ENCODE data around the gene WBP2NL.
"Not testable (repeated sequence)": the region's sequence is repeated elsewhere in the genome, so short reads cannot be mapped to it uniquely, and the experiment has no call there.

Gene WBP2NL

DNA sequence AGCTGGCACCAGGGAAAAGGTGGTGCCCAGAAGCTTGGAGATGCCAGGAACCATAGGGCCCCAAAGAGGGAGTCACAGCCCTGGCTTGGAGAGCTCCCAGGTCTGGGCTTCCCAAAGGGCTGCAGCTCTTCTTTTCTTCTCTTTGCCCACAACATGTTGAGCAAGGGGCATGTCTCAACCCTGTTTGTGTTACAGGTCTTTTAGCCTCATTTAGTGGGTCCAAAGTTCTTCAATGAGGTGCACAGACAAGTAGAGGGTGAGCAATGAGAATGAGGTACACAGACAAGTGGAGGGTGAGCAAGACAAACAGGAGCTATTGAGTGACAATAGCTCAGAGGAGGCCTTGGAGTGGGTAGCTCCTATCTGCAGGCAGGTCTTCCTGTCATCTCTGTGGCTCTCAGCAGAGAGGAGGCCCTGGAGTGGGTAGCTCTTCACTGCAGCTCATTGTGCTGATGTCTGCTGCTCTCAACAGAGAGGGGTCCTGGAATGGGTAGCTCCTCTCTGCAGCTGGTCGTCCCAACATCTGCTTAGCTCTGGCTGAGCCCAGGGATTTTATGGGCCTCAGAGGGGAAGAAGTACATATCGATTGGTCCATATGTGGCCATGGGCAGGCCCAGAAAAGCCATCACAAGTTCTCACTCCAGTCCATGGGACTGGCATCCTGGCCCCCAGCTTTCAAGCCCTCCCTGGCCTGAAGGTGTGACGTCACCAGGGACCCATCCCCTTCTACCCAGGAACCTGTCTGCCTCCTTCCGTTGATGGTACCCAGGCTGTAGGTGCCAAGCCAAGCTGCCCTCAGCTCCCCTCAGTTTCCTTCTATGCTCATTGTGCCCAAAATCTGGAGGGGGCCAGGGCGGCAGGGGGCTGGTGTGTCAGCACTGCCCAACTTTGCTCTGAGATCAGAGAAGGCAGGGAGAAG, 34.9 kb downstream of the WBP2NL start:
- no peak for DNase-seq (ENCODE audit: low spot score)

DNA sequence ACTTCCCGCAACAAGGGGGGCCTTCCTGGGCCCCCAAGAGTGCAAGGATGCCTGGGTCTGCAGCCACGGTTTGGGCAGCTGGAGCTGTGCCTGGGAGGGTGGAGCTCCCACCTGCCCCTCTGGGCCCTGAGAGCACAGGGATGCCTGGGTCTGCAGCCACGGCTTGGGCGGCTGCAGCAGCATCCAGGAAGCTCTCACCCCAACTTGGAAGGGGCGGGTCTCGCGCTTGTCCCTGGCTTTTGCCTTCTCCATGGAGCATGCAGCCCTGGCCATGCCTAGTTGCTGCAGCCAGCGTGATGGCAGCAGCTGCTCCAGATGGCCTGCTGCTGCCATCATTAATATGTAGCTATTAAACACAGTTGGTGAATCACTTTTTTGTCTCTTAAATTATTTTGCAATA, 36.7 kb downstream of the WBP2NL start:
- DNase-seq (ENCODE audit: low spot score) = no peak

DNA sequence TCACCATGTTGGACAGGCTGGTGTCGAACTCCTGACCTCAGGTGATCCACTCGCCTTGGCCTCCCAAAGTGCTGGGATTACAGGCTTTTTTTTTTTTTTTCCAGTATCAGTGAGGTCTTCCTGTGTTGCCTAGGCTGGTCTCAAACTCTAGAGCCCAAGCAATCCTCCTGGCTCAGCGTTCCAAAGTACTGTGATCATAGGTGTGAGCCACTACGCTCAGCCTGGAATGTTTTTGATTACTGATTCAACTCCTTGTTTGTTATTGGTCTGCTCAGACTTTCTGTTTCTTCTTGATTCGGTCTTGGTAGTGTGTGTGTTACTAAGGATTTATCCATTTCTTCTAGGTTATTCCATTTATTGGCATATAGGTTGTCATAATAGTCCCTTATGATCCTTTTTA, 40.7 kb downstream of the WBP2NL start:
- DNase-seq (ENCODE audit: low spot score) = no peak

DNA sequence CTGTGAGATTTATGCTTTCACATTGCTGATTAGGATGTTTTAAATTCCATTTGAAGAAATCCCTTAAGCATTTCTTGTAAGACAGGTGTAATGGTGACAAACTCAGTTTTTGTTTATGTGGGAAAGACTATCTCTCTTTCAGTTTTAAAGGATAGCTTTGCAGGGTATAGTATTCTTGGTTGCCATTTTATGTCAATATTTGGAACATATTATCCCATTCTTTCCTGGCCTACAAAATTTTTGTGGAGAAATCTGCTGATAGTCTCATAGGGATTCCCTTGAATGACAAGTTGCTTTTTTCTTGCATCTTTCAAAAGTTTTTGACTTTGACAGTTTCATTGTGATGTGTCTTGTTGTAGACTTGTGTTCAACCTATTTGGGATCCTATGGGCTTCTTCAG, 43.2 kb downstream of the WBP2NL start:
- no peak for DNase-seq (ENCODE audit: low spot score)

DNA sequence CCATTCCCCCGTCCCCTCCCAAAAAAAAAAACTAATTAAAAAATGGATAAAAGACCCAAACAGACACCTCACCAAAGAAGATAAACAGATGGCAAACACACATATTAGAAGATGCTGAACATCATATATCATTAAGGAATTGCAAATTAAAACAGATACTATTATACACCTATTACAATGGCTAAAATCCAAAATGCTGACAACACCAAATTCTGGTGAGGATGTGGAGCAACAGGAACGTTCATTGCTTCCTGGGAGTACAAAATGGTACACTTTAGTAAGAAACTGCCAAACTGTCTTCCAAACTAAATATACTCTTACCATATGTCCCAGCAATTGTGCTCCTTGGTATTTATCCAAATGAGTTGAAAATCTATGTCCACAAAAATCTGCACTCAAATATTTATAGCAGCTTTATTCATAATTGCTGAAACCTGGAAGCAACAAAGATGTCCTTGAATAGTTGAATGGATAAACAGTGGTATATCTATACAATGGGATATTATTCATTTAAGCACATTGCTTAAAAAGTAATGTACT, 52.1 kb downstream of the WBP2NL start:
- DNase-seq (ENCODE audit: low spot score) = no peak

DNA sequence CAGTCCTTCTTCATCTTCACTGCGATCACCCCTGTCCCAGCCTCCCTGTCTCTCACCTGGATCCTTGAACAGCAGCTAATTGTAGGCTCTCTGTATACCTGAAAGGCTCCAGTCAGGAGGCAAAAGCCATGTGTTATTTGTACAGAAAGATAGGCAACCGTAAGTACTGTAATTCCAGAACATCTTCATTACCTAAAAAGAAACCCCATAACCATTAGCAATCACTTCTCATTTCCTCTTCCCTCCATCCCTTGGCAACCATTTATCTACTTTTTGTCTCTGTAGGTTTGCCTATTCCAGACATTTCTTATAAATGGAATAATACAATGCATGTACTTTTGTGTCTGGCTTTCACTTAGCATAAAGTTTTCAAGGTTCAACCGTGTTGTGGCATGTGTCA, 54.2 kb downstream of the WBP2NL start:
- no peak for DNase-seq (ENCODE audit: low spot score)

DNA sequence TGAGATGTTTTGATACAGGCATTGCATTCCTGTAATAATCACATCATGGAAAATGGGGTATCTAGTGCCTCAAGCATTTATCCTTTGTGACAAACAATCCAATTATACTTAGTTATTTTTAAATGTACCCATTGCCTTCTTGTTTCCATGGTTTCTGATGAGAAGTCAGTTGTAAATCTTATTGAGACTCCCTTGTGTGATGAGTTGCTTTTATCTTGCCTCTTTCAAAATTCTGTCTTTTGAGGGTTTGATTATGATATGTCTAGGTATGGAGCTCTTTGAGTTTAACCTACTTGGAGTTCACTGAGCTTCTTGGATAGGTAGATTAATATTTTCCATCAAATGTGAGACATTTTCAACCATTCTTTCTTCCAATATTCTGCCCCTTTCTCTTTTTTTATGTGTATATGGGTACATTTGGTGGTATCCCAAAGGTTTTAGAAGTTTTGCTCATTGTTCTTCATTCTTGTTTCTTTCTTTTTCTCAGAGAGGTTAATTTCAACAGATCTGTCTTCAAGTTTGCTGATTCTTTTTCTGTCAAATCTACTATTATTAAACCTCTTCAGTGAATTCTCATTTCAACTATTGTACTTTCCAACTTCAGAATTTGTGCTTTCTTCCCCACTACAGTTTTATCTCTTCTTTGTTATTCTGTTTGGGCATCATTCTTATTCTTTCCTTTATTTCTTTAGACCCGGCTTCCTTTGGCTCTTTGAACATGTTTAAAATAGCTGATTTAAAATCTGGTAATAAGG, 58.3 kb downstream of the WBP2NL start:
- no peak for DNase-seq (ENCODE audit: low spot score)

DNA sequence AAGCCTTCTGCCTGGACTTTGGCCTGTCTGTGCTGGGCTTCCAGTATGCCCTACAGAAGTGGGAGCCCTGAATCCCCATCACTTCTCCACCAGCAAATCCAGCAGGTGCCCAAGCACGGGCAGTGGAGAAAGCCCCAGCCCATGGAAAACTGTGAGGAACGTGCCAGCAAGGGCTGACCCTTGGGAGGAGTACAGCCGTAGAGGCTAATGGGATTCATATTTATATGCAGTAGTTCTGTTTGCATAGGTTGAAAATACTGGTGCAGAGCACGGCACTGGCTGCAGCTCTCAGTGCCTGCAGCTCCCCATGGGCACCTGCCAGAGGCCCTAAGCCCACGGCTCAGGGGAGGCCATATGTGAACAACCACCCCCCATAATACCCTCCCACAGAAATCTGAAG, 61.9 kb downstream of the WBP2NL start:
- DNase-seq (ENCODE audit: low spot score) = no peak

DNA sequence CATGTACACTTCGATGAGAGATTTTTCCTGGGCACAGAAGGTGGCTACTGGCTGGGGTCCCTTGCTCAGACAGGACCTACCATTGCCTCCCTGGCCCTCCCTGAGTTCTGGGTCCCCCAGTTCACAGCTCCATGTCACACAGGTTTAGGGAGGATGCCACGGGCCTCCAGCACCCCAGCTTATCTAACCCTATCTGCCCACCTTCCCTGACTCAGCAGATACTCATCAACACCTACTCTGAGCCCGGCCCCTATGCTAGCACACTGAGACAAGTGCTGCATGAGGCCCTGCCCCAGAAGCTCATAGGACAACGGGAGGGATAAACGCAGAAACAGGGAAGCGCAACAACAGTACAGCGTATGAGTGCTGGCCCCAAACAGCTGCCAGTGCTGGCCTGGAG, 62.5 kb downstream of the WBP2NL start:
- no peak for DNase-seq (ENCODE audit: low spot score)

DNA sequence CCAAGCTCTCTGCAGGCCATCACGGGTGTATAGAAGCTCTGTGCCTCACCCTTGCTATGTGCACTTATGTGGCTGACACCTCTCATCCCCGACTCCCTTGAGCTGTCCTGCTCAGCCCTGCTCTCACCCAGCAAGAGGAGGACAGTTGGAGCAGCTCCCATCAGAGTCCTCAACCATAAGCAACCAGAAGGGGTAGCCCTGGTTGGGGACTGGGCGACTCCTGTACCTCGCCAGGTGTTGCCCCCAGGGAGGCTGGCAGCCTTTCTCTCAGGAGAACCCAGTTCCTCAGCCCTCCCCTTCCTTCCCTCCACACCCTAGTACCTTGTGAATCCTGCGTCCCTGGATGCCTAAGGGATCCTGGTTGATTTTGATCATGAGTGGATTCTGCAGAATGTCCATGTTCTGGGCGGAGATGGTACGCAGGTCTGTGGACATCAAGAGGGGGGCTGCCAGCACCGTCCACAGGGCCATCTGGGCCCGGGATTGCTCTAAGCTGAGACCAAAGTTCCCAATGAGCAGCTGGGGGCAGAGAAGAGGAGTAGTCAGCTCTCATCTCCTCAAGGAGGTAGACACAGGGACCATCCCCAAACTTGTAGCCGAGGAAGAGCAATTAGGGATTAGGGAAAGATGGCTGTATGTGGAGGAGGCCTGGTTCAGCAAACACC, 64.0 kb downstream of the WBP2NL start:
- no peak for DNase-seq (ENCODE audit: low spot score)

DNA sequence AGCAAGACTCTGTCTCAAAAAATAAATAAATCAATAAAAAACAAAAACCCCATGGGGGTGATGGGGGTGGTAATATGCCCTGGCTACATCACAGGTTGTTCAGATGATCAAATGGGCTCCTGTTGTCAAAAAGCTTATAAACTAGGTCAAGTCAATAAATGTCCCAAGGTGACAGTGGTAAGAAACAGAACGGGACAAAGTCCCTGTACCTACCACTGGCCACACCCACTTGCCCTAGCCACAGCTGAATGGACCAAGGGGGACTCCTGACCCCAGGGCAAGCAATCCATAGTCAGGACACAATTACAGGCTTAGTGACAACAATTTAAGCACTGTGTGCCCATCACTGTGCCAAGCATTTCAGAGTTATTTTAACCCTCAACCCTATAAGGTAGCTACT, 66.0 kb downstream of the WBP2NL start:
- DNase-seq (ENCODE audit: low spot score) = no peak

DNA sequence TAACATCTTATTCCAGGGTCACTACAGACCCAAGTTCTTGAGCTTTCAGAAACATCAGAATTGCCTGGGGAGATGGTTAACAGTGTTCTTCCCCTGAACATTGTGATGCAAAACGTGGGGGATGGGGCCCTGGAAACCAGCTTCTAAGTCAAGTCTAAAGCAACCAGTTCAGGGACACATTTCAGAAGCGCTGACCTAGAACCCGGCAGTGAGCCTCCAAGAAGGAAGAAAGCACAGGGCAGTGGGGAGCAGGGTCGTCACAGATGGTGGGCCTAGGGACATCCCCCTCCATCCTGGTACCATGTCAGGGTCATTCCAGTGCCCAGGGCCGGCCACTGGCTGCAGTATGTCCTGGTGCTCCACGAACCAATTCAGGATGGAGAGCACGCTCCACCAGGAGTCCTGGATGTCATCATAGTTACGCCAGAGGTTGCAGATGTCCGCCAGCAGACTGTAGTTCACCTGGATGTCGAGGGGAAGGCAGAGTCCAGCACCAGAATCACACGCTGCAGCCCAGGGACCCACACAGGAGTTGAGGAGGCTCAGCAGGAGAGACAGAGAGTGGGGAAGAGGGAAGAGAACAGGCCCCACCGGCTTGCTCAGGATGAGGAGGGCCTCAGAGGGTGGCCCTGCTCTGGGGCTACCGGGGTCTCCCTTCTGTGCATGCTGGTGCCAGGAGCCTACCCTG, 67.0 kb downstream of the WBP2NL start:
- DNase-seq (ENCODE audit: low spot score) = no peak

DNA sequence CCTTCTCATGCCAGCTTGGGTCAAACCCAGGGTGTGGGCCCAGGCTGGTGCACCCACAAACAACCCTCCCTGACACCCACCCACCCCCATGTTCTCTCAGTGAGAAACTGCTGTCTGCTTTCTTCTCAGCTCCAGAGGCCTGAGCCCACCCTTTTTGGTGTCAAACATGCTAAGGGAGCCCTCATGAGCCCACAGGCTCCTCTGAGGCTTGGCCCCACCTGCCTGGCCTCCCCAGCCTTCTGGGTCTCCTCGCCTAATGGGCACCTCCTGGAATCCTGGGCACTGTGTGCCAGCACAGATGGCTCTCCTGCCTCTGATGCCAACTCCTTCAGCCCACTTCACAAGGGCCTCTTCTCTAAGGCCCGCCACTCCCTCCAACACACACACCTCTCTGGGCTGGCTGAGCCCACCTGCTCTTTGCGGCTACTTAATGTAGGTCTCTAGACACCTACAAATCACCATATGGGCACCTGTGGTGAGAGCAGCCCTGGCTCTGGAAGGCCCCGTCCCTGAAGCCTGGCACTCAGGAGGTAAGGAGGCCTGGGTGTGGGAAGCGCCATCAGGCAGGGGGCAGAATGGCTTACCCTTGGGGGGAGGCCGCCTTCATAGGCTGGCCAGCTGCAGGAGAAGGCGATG, 67.7 kb downstream of the WBP2NL start:
- no peak for DNase-seq (ENCODE audit: low spot score)

DNA sequence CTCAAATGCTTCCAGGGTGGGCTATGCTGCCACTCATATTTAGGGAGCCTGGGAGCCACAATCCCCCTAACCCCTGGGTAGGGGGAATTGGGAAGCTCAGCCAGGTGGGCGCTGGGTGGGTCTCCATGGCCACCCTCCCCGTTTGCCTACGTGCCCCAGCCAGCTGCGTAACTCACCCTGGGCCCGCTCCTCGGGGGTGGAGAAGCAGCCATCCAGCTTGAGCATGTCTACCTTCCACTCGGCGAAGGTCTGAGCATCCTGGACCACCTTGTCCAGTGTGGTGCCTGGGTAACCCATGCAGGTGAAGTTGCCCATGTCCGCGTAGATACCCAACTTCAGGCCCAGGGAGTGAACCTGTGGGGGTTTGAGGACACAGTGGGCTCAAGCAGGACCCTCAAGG, 68.3 kb downstream of the WBP2NL start:
- DNase-seq (ENCODE audit: low spot score) = no peak

DNA sequence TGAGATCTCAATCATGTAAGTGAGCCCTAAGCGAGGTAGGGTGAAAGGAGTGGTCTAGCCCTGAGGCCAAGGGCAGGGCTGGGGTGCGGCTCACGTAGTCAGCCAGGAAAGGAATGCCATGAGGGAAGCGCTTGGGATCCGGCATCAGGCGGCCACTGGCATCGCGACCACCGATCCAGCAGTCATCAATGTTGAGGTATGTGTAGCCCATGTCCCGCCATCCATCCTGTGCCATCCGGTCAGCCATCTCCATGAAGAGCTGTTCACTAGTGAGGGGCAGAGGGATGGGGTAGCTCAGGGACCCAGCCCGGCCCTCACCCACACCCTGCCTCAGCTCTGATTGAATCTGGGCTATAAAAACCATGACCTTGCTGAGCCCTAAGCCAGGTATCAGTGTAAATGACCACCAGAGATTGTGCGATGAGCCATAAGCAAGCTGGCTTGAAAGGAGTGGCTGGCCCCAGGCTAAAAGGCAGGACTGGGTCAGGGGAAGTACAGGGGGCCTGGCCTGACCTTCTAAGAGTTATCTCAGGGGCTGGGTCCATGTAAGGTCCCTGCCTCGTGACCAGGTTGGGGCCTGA, 69.2 kb downstream of the WBP2NL start:
- DNase-seq (ENCODE audit: low spot score) = no peak

DNA sequence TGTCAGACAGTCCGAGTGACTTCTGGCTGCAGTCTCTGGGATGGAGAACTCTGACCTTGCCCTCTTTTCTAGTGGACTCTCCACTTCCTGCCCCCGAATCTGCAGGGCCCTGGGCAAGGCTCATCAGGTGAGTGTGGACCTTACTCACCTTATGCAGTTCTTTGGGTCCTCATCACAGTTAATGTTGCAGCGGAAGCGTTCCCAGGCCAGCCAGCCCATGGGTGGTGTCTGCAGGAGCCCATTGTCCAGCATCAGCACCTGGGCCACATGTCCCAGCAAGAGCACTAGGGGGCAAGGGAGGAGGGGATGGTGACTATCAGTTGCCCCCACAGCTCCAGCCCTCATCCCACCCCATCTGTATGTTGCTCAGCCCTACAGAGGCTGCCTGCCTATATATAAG, 69.7 kb downstream of the WBP2NL start:
- DNase-seq (ENCODE audit: low spot score) = no peak

DNA sequence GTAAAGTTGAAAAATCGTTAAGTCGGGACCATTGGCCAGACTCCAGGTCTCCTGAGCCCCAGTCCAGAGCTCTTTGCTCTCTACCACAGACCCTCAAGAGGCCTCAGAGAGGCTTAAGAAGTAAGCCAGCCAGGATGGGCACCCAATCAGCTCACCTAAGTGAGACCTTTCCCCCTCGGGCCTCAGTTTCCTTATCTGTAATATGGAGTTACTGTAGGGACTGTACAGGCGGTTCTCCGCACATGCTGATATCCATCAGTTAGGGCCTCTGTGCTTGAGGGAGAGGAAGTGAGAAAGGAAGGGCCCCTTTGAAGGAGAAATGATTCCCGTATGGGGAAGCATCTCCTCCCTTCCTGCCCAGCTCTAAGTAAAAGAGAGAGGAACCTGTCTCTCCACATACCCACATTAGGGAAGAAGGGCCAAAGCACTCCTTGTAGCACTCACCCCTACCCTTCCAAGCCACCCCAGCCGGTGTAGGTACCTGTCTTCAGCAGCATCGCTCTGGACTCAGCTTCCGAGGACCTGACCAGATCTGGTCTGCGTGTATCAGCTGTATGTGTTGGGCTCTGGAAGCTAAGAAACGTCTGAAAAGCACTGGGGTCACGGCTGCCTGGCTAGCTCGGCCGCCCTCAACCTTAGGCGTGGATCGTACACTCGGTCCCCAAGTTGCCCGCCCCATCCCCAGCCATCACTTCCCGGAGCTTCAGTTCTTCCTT, 71.4 kb downstream of the WBP2NL start:
- no peak for DNase-seq (ENCODE audit: low spot score)

DNA sequence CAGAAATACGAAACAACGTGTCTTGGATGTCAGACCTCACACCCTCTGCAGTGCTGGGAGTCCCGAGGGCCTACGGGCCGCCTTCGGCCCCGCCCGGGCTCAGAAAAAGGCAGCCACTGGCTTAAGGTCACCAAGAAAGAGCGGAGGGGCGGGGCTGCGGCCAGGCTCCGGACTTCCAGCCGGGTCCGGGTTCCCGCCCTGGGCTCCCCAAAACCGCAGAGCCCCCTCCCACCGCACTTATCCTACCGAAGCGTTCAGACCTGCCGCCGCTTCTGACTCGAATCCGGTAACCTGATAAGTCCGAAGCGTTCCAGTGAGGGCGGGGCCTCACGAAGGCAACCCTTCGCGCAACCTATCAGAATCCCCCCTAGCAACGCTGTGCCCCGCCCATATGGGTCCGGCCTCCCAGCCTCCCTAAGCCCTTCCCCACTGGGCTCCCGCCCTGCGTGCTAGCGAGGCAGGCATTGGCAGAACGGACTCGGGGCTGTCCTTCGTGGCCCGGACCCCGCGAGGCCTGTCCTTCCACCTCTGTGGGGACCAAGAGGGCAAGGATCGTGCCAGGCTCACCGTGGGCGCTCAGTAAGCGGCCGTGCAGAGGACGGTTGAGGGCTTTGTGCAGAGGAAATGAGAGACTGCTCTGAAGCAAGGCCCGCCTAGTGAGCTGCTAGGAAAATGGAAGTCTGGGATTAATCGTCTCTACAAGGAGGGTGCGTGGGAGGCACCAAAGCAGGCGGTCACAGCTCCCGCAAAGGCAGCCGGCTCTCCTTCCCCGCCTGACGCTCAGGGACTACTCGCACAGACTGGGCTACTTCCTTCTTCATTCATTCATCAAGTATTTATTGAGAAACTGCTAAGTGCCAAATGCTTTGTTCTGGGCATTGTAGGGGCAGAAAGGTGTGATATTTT, 72.2 kb downstream of the WBP2NL start, which contains the start of gene NAGA:
TSS of gene NAGA (minus strand) at position 296 of the 906 bp plus-strand sequence. CDS start 515 bp downstream, outside the sequence.
- peak; percentile 95 for DNase-seq (ENCODE audit: low spot score)

DNA sequence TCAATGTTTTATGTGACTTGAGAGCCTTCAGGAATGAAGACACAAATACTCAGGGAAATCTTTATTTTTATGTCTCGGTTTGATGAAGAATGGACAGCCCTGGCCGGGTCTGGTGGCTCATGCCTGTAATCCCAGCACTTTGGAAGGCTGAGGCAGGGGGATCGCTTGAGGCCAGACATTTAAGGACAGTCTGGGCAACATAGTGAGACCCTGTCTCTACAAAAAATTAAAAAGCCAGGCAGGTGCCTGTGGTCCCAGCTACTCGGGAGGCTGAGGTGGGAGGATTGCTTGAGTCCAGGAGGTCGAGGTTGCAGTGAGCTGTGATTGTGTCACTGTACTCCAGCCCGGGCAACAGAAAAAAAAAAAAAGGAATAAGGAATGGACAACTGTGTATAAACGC, 72.9 kb downstream of the WBP2NL start:
- DNase-seq (ENCODE audit: low spot score) = not testable (repeated sequence)
